Activated CD4-positive, alpha-beta memory T cell treated with anti-CD3 and anti-CD28 coated beads, Interleukin-2, amount 10 ng/mL, durations not matched to agents 7 days and 5 days (primary cell): Measurements from ENCODE around the gene PRCD. TPM values are rescaled to one million over a fixed set of nuclear protein-coding genes. Genes with fewer than 3 reads are reported as not detected.
A peak's percentile ranks its signal among the peaks of the same experiment; 100 is the strongest.

Experiments
- CTCF ChIA-PET: fragments of 350-600 bp; sonication (Branson Sonifier 250); formaldehyde crosslinking; loops from one replicate; lab custom pipeline; 2021; ENCODE audit warnings: antibody characterized with exemption, inconsistent platforms; lab: Charles Lee
- POLR2A ChIA-PET: fragments of 350-600 bp; sonication (Branson Sonifier 250); formaldehyde crosslinking; loops from one replicate; lab custom pipeline; 2021; ENCODE audit warnings: antibody characterized with exemption; lab: Charles Lee
- DNase-seq: peaks from one replicate; pipeline ENCODE4 v3.0.0-alpha.2; 2020
- H3K27ac Mint-ChIP-seq: one replicate; pipeline ENCODE4 v1.8.0; 2021; ENCODE audit warnings: mild to moderate bottlenecking, mixed read lengths
- H3K27me3 Mint-ChIP-seq: one replicate; pipeline ENCODE4 v1.8.0; 2021; ENCODE audit warnings: mixed read lengths
- H3K36me3 Mint-ChIP-seq: one replicate; pipeline ENCODE4 v1.8.0; 2021; ENCODE audit warnings: low read depth, mixed read lengths
- H3K4me1 Mint-ChIP-seq: one replicate; pipeline ENCODE4 v1.8.0; 2021; ENCODE audit warnings: mixed read lengths
- H3K4me3 Mint-ChIP-seq: one replicate; pipeline ENCODE4 v1.8.0; 2021; ENCODE audit warnings: mild to moderate bottlenecking, mixed read lengths
- H3K9me3 Mint-ChIP-seq: one replicate; pipeline ENCODE4 v1.8.0; 2021; ENCODE audit warnings: mixed read lengths
- total RNA-seq, 2 experiments: library from RNA; stranded (reverse); gene quantifications; one replicate each; pipeline ENCODE4 v1.2.3, GENCODE V29; 2021

PRCD gene
- total RNA-seq, 2 experiments from 2014 or later: not detected

GRCh38 chr17:76585649-76586593, 46.1 kb downstream of the PRCD start, which contains the start of gene ST6GALNAC2:
TSS of gene ST6GALNAC2 (minus strand) at chr17:76585860. CDS start at chr17:76585808, 52 bp downstream.
- peak; percentile 53 for DNase-seq
- POLR2A ChIA-PET: interaction anchor here (0.8 to 1.6 kb wide), 4 partner anchors 12 to 28 kb away, joined by 4 to 14 read pairs (median 4); no protein-coding TSS in a partner anchor
- peak within 1 kb of the TSS; percentile 65 for H3K4me3 Mint-ChIP-seq
- H3K27me3 Mint-ChIP-seq: peaks cover 58% of the 10 kb centered on the region
- no peaks in the 10 kb centered on the region for H3K9me3 Mint-ChIP-seq
- CTCF ChIA-PET: interaction anchor here (0.8 to 3.0 kb wide), 7 partner anchors 12 to 63 kb away, joined by 4 to 21 read pairs (median 5); no protein-coding TSS in a partner anchor
- H3K36me3 Mint-ChIP-seq: no peaks in the 10 kb centered on the region
- peaks cover 16% of the 10 kb centered on the region for H3K4me1 Mint-ChIP-seq
- no peak within 1 kb of the TSS for H3K27ac Mint-ChIP-seq

- ChIA-PET POLR2A (interaction anchor here (0.9 to 1.6 kb wide), 2 partner anchors 21 to 29 kb away, joined by 4 to 14 read pairs; no protein-coding TSS in a partner anchor), CTCF (interaction anchor here (1.0 to 3.0 kb wide), 4 partner anchors 29 to 64 kb away, joined by 4 to 21 read pairs (median 14); no protein-coding TSS in a partner anchor)
- H3K27me3 Mint-ChIP-seq: peaks cover 60% of the 10 kb centered on the region
- no peak overlapping the region for H3K4me3 Mint-ChIP-seq
- H3K4me1 Mint-ChIP-seq: peaks cover 16% of the 10 kb centered on the region
- H3K9me3 Mint-ChIP-seq: no peaks in the 10 kb centered on the region
- no peak overlapping the region for H3K27ac Mint-ChIP-seq
- no peak for DNase-seq
- H3K36me3 Mint-ChIP-seq: no peaks in the 10 kb centered on the region
Observed at GRCh38 chr17:76586741-76587487, 47.1 kb downstream of the PRCD start.

- CTCF ChIA-PET: interaction anchor here (1.3 kb wide), 1 partner anchor 65 kb away, joined by 5 read pairs; no protein-coding TSS in a partner anchor
- Mint-ChIP-seq H3K27me3 (peaks cover 55% of the 10 kb centered on the region), H3K4me1 (peaks cover 16% of the 10 kb centered on the region), H3K4me3 (no peak overlapping the region), H3K36me3 (no peaks in the 10 kb centered on the region), H3K27ac (no peak overlapping the region), H3K9me3 (no peaks in the 10 kb centered on the region)
- no peak for DNase-seq
- POLR2A ChIA-PET: interaction anchor here (0.9 to 1.6 kb wide), 2 partner anchors 10 to 12 kb away, joined by 3 to 5 read pairs; no protein-coding TSS in a partner anchor
Observed at GRCh38 chr17:76588182-76588581, 48.3 kb downstream of the PRCD start.

- H3K9me3 Mint-ChIP-seq: no peaks in the 10 kb centered on the region
- DNase-seq: no peak
- H3K4me3 Mint-ChIP-seq: no peak overlapping the region
- H3K27me3 Mint-ChIP-seq: peaks cover 28% of the 10 kb centered on the region
- H3K36me3 Mint-ChIP-seq: no peaks in the 10 kb centered on the region
- ChIA-PET CTCF (interaction anchor here (0.7 to 1.4 kb wide), 2 partner anchors 14 to 31 kb away, joined by 3 read pairs; no protein-coding TSS in a partner anchor), POLR2A (interaction anchor here (1.3 kb wide), 1 partner anchor 25 kb away, joined by 3 read pairs; no protein-coding TSS in a partner anchor)
- no peak overlapping the region for H3K27ac Mint-ChIP-seq
- H3K4me1 Mint-ChIP-seq: peaks cover 6% of the 10 kb centered on the region
Observed at GRCh38 chr17:76593384-76593826, 53.6 kb downstream of the PRCD start.

GRCh38 chr17:76593959-76594358, 54.1 kb downstream of the PRCD start:
- no peak for DNase-seq
- Mint-ChIP-seq H3K9me3 (no peaks in the 10 kb centered on the region), H3K4me1 (peaks cover 6% of the 10 kb centered on the region), H3K27me3 (peaks cover 25% of the 10 kb centered on the region), H3K36me3 (no peaks in the 10 kb centered on the region), H3K27ac (no peak overlapping the region), H3K4me3 (no peak overlapping the region)
- CTCF ChIA-PET: interaction anchor here (1.2 to 1.4 kb wide), 2 partner anchors 14 to 31 kb away, joined by 3 to 4 read pairs; no protein-coding TSS in a partner anchor
- POLR2A ChIA-PET: interaction anchor here (0.6 to 1.3 kb wide), 2 partner anchors 26 to 818 kb away, joined by 3 read pairs; no protein-coding TSS in a partner anchor

- Mint-ChIP-seq H3K27me3 (peaks cover 19% of the 10 kb centered on the region), H3K36me3 (no peaks in the 10 kb centered on the region), H3K4me1 (peaks cover 6% of the 10 kb centered on the region), H3K9me3 (no peaks in the 10 kb centered on the region), H3K27ac (no peak overlapping the region), H3K4me3 (no peak overlapping the region)
- ChIA-PET POLR2A (no interaction called here), CTCF (interaction anchor here (1.2 kb wide), 1 partner anchor 30 kb away, joined by 4 read pairs; no protein-coding TSS in a partner anchor)
- DNase-seq: no peak
Observed at GRCh38 chr17:76594690-76595089, 54.8 kb downstream of the PRCD start.

Other genes with a start within 250 kb of the PRCD start
- 1 to 10 TPM; 1.4 to 1.9 TPM for gene QRICH2, start 231.8 kb upstream of the PRCD start, total RNA-seq
- 10 to 100 TPM; 59.9 to 66.7 TPM for gene PRPSAP1, start 186.1 kb upstream of the PRCD start, total RNA-seq
- gene SPHK1, start 155.4 kb upstream of the PRCD start, total RNA-seq: 1 to 10 TPM; 2.8 to 3.4 TPM
- gene UBE2O, start 86.9 kb upstream of the PRCD start, total RNA-seq: 10 to 100 TPM; 26.5 to 28.9 TPM
- not detected for gene AANAT, start 72.4 kb upstream of the PRCD start, total RNA-seq
- gene RHBDF2, start 38.6 kb upstream of the PRCD start, total RNA-seq: 10 to 100 TPM; 33.2 to 33.8 TPM
- gene CYGB, start 2.3 kb upstream of the PRCD start, total RNA-seq: not detected
- gene ST6GALNAC2, start 45.8 kb downstream of the PRCD start, total RNA-seq: under 1 TPM; 0.25 to 0.65 TPM
- gene ST6GALNAC1, start 103.7 kb downstream of the PRCD start, total RNA-seq: 1 to 10 TPM; 3.1 to 4.0 TPM
- 1 to 10 TPM; 7.5 to 8.5 TPM for gene MXRA7, start 170.9 kb downstream of the PRCD start, total RNA-seq
- 10 to 100 TPM; 66.8 to 68.0 TPM for gene JMJD6, start 186.6 kb downstream of the PRCD start, total RNA-seq
- gene METTL23, start 186.8 kb downstream of the PRCD start, total RNA-seq: 10 to 100 TPM; 43.0 to 48.0 TPM
- 100 to 1,000 TPM; 316 to 325 TPM for gene SRSF2, start 197.3 kb downstream of the PRCD start, total RNA-seq
- 10 to 100 TPM; 24.5 to 28.2 TPM for gene MFSD11, start 198.1 kb downstream of the PRCD start, total RNA-seq